Parathyroid adenoma (tissue), 2 donors: ENCODE measurements around the gene TRMT44.
A peak's percentile ranks its signal among the peaks of the same experiment; 100 is the strongest.

Source experiments
- H2AFZ ChIP-seq: fragments of 300-600 bp; sonication (generic); one replicate; pipeline ENCODE4 v1.7.0; 2017; ENCODE audit warnings: antibody characterized with exemption, mild to moderate bottlenecking
- H3K27ac ChIP-seq: fragments of 300-600 bp; sonication (generic); one replicate; pipeline ENCODE4 v1.7.0; 2017
- H3K27me3 ChIP-seq: fragments of 300-600 bp; sonication (generic); one replicate; pipeline ENCODE4 v1.7.0; 2017; ENCODE audit warnings: low read length; ENCODE audit not compliant: control insufficient read depth, insufficient read depth
- H3K36me3 ChIP-seq: fragments of 300-600 bp; sonication (generic); one replicate; pipeline ENCODE4 v1.7.0; 2017; ENCODE audit warnings: low read length; ENCODE audit not compliant: control insufficient read depth, insufficient read depth
- H3K4me1 ChIP-seq: fragments of 300-600 bp; sonication (generic); one replicate; pipeline ENCODE4 v1.7.0; 2017; ENCODE audit warnings: control low read depth
- H3K4me2 ChIP-seq: fragments of 300-600 bp; sonication (generic); one replicate; pipeline ENCODE4 v1.7.0; 2017; ENCODE audit warnings: low read length
- H3K4me3 ChIP-seq: fragments of 300-600 bp; sonication (generic); one replicate; pipeline ENCODE4 v1.7.0; 2017; ENCODE audit warnings: low read depth, low read length
- H3K79me2 ChIP-seq: fragments of 300-600 bp; sonication (generic); one replicate; pipeline ENCODE4 v1.7.0; 2017; ENCODE audit warnings: control low read depth
- H3K9ac ChIP-seq: fragments of 300-600 bp; sonication (generic); one replicate; pipeline ENCODE4 v1.7.0; 2017; ENCODE audit warnings: mild to moderate bottlenecking
- H3K9me3 ChIP-seq: fragments of 300-600 bp; sonication (generic); one replicate; pipeline ENCODE4 v1.7.0; 2017; ENCODE audit warnings: low read length; ENCODE audit not compliant: control insufficient read depth
- CTCF ChIP-seq: fragments of 300-600 bp; sonication (generic); IDR thresholded peaks from one replicate; pipeline ENCODE4 v1.7.0; 2017; ENCODE audit warnings: antibody characterized with exemption, mild to moderate bottlenecking
- donor health status: primary hyperparathyroidism.

TRMT44 gene

GRCh38 chr4:8473198-8473919 is 32.8 kb downstream of the TRMT44 start:
- Histone ChIP-seq H3K27ac (peak overlapping the region; percentile 95), H3K9me3 (no peaks in the 10 kb centered on the region)

GRCh38 chr4:8473920-8474590 is 33.5 kb downstream of the TRMT44 start:
- Histone ChIP-seq H3K27ac (peak overlapping the region; percentile 95), H3K36me3 (no peaks in the 10 kb centered on the region)

More at GRCh38 chr4:8473198-8473919, 32.8 kb downstream of the TRMT44 start:
- Histone ChIP-seq H3K4me1 (peaks cover 21% of the 10 kb centered on the region), H3K4me2 (peak overlapping the region; percentile 1), H3K4me3 (no peak overlapping the region), H3K36me3 (no peaks in the 10 kb centered on the region), H3K79me2 (no peaks in the 10 kb centered on the region), H2AFZ (peak overlapping the region; percentile 73), H3K27me3 (no peaks in the 10 kb centered on the region), H3K9ac (peak overlapping the region; percentile 11)
- no peak for TF ChIP-seq CTCF

DNA sequence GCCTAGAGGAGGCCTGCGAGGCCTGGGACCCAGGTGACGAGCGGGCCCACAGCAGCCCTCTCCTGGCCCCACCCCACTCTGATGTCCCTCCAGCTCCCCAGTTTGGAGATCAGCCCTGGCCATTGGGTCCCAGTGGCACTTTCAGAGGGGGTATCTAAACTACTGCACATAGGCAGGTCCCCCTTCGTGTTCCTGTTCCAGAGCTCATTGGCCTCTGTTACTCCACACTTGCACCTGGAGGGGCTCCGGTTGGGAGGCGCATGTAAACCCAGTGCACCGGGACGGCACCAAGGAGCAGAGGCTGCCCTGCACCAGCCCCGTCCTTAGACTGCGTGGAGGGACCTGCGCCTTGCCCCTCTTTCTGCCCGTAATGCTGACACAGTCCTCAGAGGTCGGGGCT is 34.3 kb downstream of the TRMT44 start:
- no peak overlapping the region for H3K27ac ChIP-seq
- no peak for TF ChIP-seq CTCF
- no peaks in the 10 kb centered on the region for H3K79me2 ChIP-seq
- no peak overlapping the region for H3K4me2 ChIP-seq
- no peaks in the 10 kb centered on the region for H3K27me3 ChIP-seq
- H3K4me1 ChIP-seq, result peaks cover 21% of the 10 kb centered on the region
- no peak overlapping the region for H2AFZ ChIP-seq
- no peak overlapping the region for H3K4me3 ChIP-seq
- no peaks in the 10 kb centered on the region for H3K9me3 ChIP-seq
- H3K36me3 ChIP-seq, result no peaks in the 10 kb centered on the region
- no peak overlapping the region for H3K9ac ChIP-seq

More at GRCh38 chr4:8473920-8474590, 33.5 kb downstream of the TRMT44 start:
- H3K4me1 ChIP-seq, result peaks cover 21% of the 10 kb centered on the region
- H3K9me3 ChIP-seq, result no peaks in the 10 kb centered on the region
- H3K4me3 ChIP-seq, result no peak overlapping the region
- no peak overlapping the region for H3K4me2 ChIP-seq
- H2AFZ ChIP-seq, result peak overlapping the region; percentile 73
- no peaks in the 10 kb centered on the region for H3K27me3 ChIP-seq
- TF ChIP-seq CTCF, result no peak
- no peaks in the 10 kb centered on the region for H3K79me2 ChIP-seq
- H3K9ac ChIP-seq, result peak overlapping the region; percentile 11

DNA sequence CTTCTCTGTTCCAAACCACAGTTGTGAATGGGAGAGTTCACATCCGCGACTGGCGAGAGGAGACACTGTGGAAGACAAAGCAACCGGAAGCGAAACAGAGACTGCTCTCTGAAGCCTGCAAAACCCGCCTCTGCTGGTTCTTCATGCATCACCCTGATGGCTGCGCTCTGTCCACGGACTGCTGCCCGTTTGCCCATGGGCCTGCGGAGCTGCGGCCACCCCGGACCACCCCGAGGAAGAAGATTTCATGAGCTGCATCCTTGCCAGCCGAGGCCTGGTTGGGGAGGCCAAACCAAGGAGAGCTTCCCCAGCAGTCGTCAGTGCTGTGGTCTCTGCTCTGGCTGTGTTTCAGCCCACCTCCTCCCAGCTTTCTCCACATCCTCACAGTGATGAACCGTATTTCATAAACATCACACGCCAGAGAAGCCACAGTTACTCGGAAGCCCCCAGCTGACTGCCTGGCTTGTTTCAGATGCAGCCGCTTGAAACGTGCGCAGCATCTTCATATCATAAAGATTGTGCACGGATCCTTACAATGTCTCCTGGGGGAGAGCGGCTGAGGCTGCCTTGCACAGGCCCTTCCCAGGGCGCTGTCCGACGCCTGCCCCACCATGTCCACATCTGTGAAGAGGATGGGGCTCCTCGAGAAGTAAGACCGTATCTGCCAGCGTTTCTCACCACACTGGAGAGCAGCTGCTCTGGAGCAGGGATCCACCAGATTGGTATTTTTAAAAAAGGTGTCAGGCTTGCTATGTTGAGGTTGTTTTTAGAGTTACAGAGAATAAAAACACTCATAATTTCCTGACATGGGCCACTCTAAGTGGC is 35.4 kb downstream of the TRMT44 start:
- Histone ChIP-seq H3K4me2 (no peak overlapping the region), H3K79me2 (no peaks in the 10 kb centered on the region), H3K36me3 (no peaks in the 10 kb centered on the region), H3K4me3 (no peak overlapping the region), H2AFZ (no peak overlapping the region), H3K27ac (no peak overlapping the region), H3K9ac (no peak overlapping the region), H3K27me3 (no peaks in the 10 kb centered on the region), H3K4me1 (peaks cover 21% of the 10 kb centered on the region), H3K9me3 (no peaks in the 10 kb centered on the region)
- no peak for TF ChIP-seq CTCF
